Right lobe of liver (tissue), 4 donors: Measurements from ENCODE around the gene SSUH2.

ENCODE experiments used
- CTCF ChIP-seq, 4 donors: fragments of 200-600 bp in 3 of 4; fragments of 450-650 bp in 1 of 4; IDR thresholded peaks; one replicate each; pipeline versions ENCODE4 v1.5.1 to v1.8.0; 2016 to 2022; ENCODE audit warnings: antibody characterized with exemption in 4 of 4, mild to moderate bottlenecking in 2 of 4
- POLR2A ChIP-seq: fragments of 450-650 bp; IDR thresholded peaks from one replicate; pipeline ENCODE4 v1.6.1; 2017; ENCODE audit warnings: antibody characterized with exemption, mild to moderate bottlenecking
- donor health status: DM: no; HTN: no; CAD: no.
- donor health status: DM: no; HTN: no; CAD: no.
- donor health status: DM: no; HTN: yes; CAD: no.

- TF ChIP-seq CTCF (IDR thresholded peaks at IDR 0.05), result no peak
- TF ChIP-seq POLR2A, result no peak
Observed at GRCh38 chr3:8629151-8630021, 15.2 kb downstream of the SSUH2 start.
